ENCODE results near the gene ARHGAP15. TPM values are rescaled to one million over a fixed set of nuclear protein-coding genes. Genes with fewer than 3 reads are reported as not detected.
"Not testable (repeated sequence)": the region's sequence is repeated elsewhere in the genome, so short reads cannot be mapped to it uniquely, and the experiment has no call there.

Gene ARHGAP15
- total RNA-seq, 2 donors from 2014 or later, result 2.6 to 6.9 TPM

GRCh38 chr2:143530758-143531157 is 401.5 kb downstream of the ARHGAP15 start:
- TF ChIP-seq CTCF (IDR thresholded peaks at IDR 0.05), result no peak
- Histone ChIP-seq H3K4me3 (no peak overlapping the region), H3K9me3 (no peaks in the 10 kb centered on the region), H3K4me1 (no peaks in the 10 kb centered on the region), H3K27ac (no peak overlapping the region), H3K27me3 (no peaks in the 10 kb centered on the region), H3K36me3 (no peaks in the 10 kb centered on the region)
- DNase-seq (ENCODE audit: low spot score), result no peak

DNA sequence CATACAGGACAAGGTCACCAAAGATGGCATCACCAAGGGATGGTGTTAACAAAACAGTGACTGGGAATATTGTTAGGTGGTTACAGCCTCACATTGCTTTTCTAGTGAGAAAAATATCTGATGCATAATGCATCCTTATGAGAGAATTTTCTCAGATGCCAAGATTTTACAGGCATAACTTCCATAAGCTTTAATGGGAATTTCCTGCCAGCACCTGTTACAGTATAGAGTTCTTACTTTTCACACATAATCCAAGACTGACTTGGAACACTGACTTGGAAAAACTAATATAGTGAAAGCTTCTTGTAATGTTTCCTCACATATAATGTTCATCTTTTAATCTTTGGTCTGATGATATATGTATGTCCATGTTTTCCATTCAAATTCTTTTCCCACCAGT is 402.8 kb downstream of the ARHGAP15 start:
- TF ChIP-seq CTCF (IDR thresholded peaks at IDR 0.05), result no peak
- H3K4me3 ChIP-seq, result no peak overlapping the region
- no peaks in the 10 kb centered on the region for H3K9me3 ChIP-seq
- DNase-seq (ENCODE audit: low spot score), result no peak
- no peaks in the 10 kb centered on the region for H3K36me3 ChIP-seq
- H3K4me1 ChIP-seq, result no peaks in the 10 kb centered on the region
- H3K27me3 ChIP-seq, result no peaks in the 10 kb centered on the region
- no peak overlapping the region for H3K27ac ChIP-seq

GRCh38 chr2:143533846-143534245 is 404.6 kb downstream of the ARHGAP15 start:
- no peak for TF ChIP-seq CTCF (IDR thresholded peaks at IDR 0.05)
- H3K4me3 ChIP-seq, result no peak overlapping the region
- no peaks in the 10 kb centered on the region for H3K9me3 ChIP-seq
- H3K36me3 ChIP-seq, result no peaks in the 10 kb centered on the region
- H3K27ac ChIP-seq, result no peak overlapping the region
- H3K27me3 ChIP-seq, result no peaks in the 10 kb centered on the region
- DNase-seq (ENCODE audit: low spot score), result no peak
- H3K4me1 ChIP-seq, result no peaks in the 10 kb centered on the region

DNA sequence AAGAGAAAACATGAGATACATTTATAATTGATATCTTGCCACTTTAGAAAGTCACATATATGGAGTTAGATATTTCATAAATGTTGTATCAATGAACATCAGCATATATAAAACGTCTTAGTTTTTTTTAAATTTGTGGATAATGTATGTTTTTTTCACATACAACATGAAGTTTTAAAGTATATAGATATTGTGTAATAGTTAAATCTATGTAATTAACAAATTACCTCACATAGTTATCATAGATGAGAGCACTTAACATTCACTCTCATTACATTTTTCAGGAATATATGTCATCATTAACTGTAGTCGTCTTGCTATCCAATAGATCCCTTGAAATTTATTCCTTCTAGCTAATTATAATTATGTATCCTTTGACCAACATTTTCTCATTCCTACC is 406.6 kb downstream of the ARHGAP15 start:
- no peaks in the 10 kb centered on the region for H3K36me3 ChIP-seq
- H3K27me3 ChIP-seq, result no peaks in the 10 kb centered on the region
- no peak overlapping the region for H3K4me3 ChIP-seq
- H3K9me3 ChIP-seq, result no peaks in the 10 kb centered on the region
- no peak for TF ChIP-seq CTCF (IDR thresholded peaks at IDR 0.05)
- H3K27ac ChIP-seq, result no peak overlapping the region
- no peaks in the 10 kb centered on the region for H3K4me1 ChIP-seq
- DNase-seq (ENCODE audit: low spot score), result no peak

- not testable (repeated sequence) for H3K4me1 ChIP-seq; H3K4me3 ChIP-seq; H3K27ac ChIP-seq; H3K9me3 ChIP-seq; DNase-seq (ENCODE audit: low spot score); H3K36me3 ChIP-seq; H3K27me3 ChIP-seq
Observed at GRCh38 chr2:143541899-143542298, 412.7 kb downstream of the ARHGAP15 start.

DNA sequence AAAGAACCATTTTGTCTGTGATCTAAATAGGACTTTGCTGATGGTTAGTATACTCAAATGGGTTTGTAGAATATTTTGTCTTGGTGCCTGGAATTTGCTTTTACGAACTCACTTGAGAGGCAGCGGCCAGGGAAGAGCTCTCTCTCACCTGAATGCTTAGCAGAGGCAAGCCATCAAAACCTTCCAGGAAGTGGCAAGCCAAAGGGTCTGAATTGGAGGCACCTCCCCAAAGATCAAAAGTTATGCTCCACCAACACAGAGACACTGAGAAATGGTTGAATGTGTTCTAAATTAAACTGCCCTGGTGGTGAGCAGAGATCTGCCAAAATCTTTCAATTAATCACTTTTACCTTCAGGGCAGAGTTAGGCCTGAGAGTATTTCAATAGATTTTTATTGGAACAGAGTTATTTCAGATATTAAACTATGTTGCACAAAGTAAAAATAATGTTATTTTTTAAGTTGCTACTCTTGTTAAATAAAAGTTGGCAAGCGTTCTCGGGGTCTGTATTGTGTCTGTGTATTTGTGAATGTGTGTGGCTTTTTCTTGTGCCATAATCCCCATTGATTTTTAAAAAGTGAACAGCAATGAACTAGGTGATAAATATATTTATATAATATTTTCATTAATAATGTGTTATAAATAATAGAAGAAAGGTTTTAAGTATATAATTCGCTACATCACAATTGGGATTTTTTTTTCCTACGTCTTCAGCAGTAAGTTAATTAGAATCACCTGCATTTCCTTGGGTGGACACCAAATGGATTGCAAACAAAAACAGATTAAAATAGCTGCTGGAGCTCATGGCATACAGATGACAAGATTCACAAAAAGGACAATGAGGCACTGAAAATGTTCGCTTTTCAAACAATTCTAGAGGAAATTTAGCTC is 416.1 kb downstream of the ARHGAP15 start:
- H3K27ac ChIP-seq, result no peak overlapping the region

More for the DNA sequence above, 416.1 kb downstream of the ARHGAP15 start:
- Histone ChIP-seq H3K4me1 (no peaks in the 10 kb centered on the region), H3K27me3 (no peaks in the 10 kb centered on the region), H3K4me3 (no peak overlapping the region), H3K36me3 (no peaks in the 10 kb centered on the region), H3K9me3 (no peaks in the 10 kb centered on the region)
- TF ChIP-seq CTCF (IDR thresholded peaks at IDR 0.05), result no peak
- DNase-seq (ENCODE audit: low spot score), result no peak

Measured in right atrium auricular region (tissue), 2 donors.